Uterus (tissue), 4 donors: ENCODE measurements around the gene CDHR4. TPM values are rescaled to one million over a fixed set of nuclear protein-coding genes. Genes with fewer than 3 reads are reported as not detected.
A peak's percentile ranks its signal among the peaks of the same experiment; 100 is the strongest.
"Not testable (repeated sequence)": the region's sequence is repeated elsewhere in the genome, so short reads cannot be mapped to it uniquely, and the experiment has no call there.

Experiments
- DNase-seq, 2 donors: peaks; one replicate each; pipeline ENCODE4 v3.0.0-alpha.2; 2019 to 2020
- H3K27ac ChIP-seq, 2 donors: fragments of 200-600 bp; sonication (generic); 1 replicate in 1 of 2; 2 replicates in 1 of 2; pipeline ENCODE4 v1.5.1; 2016 to 2018
- H3K27me3 ChIP-seq, 2 donors: fragments of 200-600 bp; sonication (generic); one replicate each; pipeline ENCODE4 v1.5.1; 2018 to 2019; ENCODE audit warnings: control low read depth in 1 of 2
- H3K36me3 ChIP-seq, 2 donors: fragments of 200-600 bp; sonication (generic); one replicate each; pipeline ENCODE4 v1.5.1; 2019; ENCODE audit warnings: control low read depth in 1 of 2
- H3K4me1 ChIP-seq, 2 donors: fragments of 200-600 bp; sonication (generic); one replicate each; pipeline ENCODE4 v1.5.1; 2018 to 2019; ENCODE audit warnings: control low read depth in 1 of 2
- H3K4me3 ChIP-seq, 2 donors: fragments of 200-600 bp; sonication (generic); 1 replicate in 1 of 2; 2 replicates in 1 of 2; pipeline ENCODE4 v1.5.1; 2018 to 2019; ENCODE audit warnings: mild to moderate bottlenecking in 1 of 2
- H3K9me3 ChIP-seq, 2 donors: fragments of 200-600 bp; sonication (generic); one replicate each; pipeline ENCODE4 v1.5.1; 2019; ENCODE audit warnings: control low read depth in 1 of 2
- POLR2A ChIP-seq, 2 donors: fragments of 450-650 bp; IDR thresholded peaks; one replicate each; pipeline ENCODE4 v1.6.1; 2016; ENCODE audit warnings: antibody characterized with exemption in 2 of 2, mild to moderate bottlenecking in 1 of 2, moderate library complexity in 1 of 2
- intact Hi-C: fragments of 100-400 bp; cut with DNase I; formaldehyde crosslinking; loops from one replicate; pipeline ENCODE4 v1.15.1; 2023; ENCODE audit warnings: low total_unique reads
- total RNA-seq, 4 donors: library from RNA; depleted of rRNA in 3 of 4; stranded (reverse); fragments of >200 nt in 3 of 4; gene quantifications; one replicate each; pipeline versions ENCODE4 v1.1.0 to v1.2.4, GENCODE V29; 2014 to 2023
- TF ChIP-seq, protein P1 (sequence below), 4 experiments: fragments of 200-600 bp in 2 of 4; fragments of 450-650 bp in 2 of 4; sonication (generic) in 2 of 4; IDR thresholded peaks; one replicate each; pipeline ENCODE4 v1.5.1; 2016 to 2019; ENCODE audit warnings: antibody characterized with exemption in 4 of 4, mild to moderate bottlenecking in 2 of 4, moderate library complexity in 1 of 4
- donor health status: DM: yes; HTN: yes; CAD: no.

CDHR4 gene
- total RNA-seq, 4 donors from 2014 or later, result 0.41 to 1.6 TPM; not detected in 2

GRCh38 chr3:49759226-49759625 is 40.4 kb downstream of the CDHR4 start:
- Histone ChIP-seq H3K36me3 (no peaks in the 10 kb centered on the region), H3K4me1 (peaks cover 0 to 6% of the 10 kb centered on the region in 2 donors), H3K4me3 (no peak overlapping the region), H3K27ac (no peak overlapping the region), H3K27me3 (no peaks in the 10 kb centered on the region), H3K9me3 (no peaks in the 10 kb centered on the region)
- TF ChIP-seq POLR2A (IDR thresholded peaks at IDR 0.05), result no peak
- intact Hi-C loops, result no loop called here
- peak; percentile 24 for DNase-seq

DNA sequence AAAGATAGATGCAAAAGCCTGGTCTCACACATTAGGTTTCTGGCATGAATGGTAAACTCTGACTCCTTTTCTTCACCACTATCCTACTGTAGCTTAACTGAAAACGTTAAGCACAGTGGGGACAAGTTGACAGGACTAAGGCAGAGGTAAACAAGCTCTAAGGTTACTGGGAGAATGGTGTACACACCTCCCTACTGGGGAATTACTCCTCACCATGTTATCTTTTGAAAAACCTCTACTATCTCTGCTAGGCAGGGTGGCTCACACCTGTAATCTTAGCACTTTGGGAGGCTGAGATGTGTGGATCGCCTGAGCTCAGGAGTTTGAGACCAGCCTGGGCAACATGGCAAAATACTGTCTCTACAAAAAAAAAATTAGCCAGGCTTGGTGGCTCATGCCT is 42.5 kb downstream of the CDHR4 start:
- DNase-seq, result no peak
- no peaks in the 10 kb centered on the region for H3K27me3 ChIP-seq
- H3K27ac ChIP-seq, result no peak overlapping the region
- intact Hi-C loops, result no loop called here
- no peak overlapping the region for H3K4me3 ChIP-seq
- no peaks in the 10 kb centered on the region for H3K36me3 ChIP-seq
- H3K9me3 ChIP-seq, result no peaks in the 10 kb centered on the region
- TF ChIP-seq, protein P1, sequence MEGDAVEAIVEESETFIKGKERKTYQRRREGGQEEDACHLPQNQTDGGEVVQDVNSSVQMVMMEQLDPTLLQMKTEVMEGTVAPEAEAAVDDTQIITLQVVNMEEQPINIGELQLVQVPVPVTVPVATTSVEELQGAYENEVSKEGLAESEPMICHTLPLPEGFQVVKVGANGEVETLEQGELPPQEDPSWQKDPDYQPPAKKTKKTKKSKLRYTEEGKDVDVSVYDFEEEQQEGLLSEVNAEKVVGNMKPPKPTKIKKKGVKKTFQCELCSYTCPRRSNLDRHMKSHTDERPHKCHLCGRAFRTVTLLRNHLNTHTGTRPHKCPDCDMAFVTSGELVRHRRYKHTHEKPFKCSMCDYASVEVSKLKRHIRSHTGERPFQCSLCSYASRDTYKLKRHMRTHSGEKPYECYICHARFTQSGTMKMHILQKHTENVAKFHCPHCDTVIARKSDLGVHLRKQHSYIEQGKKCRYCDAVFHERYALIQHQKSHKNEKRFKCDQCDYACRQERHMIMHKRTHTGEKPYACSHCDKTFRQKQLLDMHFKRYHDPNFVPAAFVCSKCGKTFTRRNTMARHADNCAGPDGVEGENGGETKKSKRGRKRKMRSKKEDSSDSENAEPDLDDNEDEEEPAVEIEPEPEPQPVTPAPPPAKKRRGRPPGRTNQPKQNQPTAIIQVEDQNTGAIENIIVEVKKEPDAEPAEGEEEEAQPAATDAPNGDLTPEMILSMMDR (IDR thresholded peaks at IDR 0.05), result no peak
- no peak for TF ChIP-seq POLR2A (IDR thresholded peaks at IDR 0.05)
- peaks cover 0 to 6% of the 10 kb centered on the region in 2 donors for H3K4me1 ChIP-seq

- no peak for DNase-seq
- H3K4me1 ChIP-seq, result peaks cover 0 to 6% of the 10 kb centered on the region in 2 donors
- no peak overlapping the region for H3K4me3 ChIP-seq
- intact Hi-C loops, result no loop called here
- TF ChIP-seq, protein P1 (IDR thresholded peaks at IDR 0.05), result no peak
- no peak for TF ChIP-seq POLR2A (IDR thresholded peaks at IDR 0.05)
- no peak overlapping the region for H3K27ac ChIP-seq
- no peaks in the 10 kb centered on the region for H3K9me3 ChIP-seq
- H3K36me3 ChIP-seq, result no peaks in the 10 kb centered on the region
- H3K27me3 ChIP-seq, result no peaks in the 10 kb centered on the region
Measured at GRCh38 chr3:49756036-49756435, 43.6 kb downstream of the CDHR4 start.

DNA sequence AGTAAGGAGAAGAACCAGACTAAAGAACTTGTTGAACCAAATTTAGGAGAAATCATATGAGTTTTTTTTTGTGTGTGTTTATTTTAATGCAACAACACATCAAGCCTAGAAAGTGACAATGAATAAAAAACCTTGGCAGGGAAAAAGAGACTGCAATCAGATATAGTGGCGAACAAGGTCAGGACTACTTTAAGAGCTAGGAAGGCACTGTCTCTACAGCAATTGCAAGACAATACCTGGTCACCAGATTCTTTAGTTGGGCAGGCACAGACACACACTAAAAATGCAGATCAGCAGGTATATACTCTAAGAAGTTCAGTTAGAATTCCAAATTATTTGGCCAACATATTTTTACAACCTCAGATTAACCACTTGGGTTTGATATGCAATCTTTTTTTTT is 45.1 kb downstream of the CDHR4 start:
- Histone ChIP-seq H3K4me3 (no peak overlapping the region), H3K4me1 (peaks cover 0 to 6% of the 10 kb centered on the region in 2 donors), H3K36me3 (no peaks in the 10 kb centered on the region), H3K9me3 (no peaks in the 10 kb centered on the region), H3K27me3 (no peaks in the 10 kb centered on the region), H3K27ac (no peak overlapping the region)
- TF ChIP-seq, protein P1 (IDR thresholded peaks at IDR 0.05), result no peak
- no peak for TF ChIP-seq POLR2A (IDR thresholded peaks at IDR 0.05)
- intact Hi-C loops, result no loop called here
- DNase-seq, result no peak

- no peak overlapping the region for H3K4me3 ChIP-seq
- DNase-seq, result no peak
- TF ChIP-seq, protein P1 (IDR thresholded peaks at IDR 0.05), result no peak
- no peak for TF ChIP-seq POLR2A (IDR thresholded peaks at IDR 0.05)
- no peaks in the 10 kb centered on the region for H3K36me3 ChIP-seq
- H3K4me1 ChIP-seq, result peaks cover 0 to 9% of the 10 kb centered on the region in 2 donors
- no peak overlapping the region for H3K27ac ChIP-seq
- H3K9me3 ChIP-seq, result no peaks in the 10 kb centered on the region
- intact Hi-C loops, result no loop called here
- no peaks in the 10 kb centered on the region for H3K27me3 ChIP-seq
Measured at GRCh38 chr3:49751501-49751900, 48.2 kb downstream of the CDHR4 start.

- DNase-seq, result no peak
- intact Hi-C loops, result no loop called here
- Histone ChIP-seq H3K27ac (no peak overlapping the region), H3K27me3 (no peaks in the 10 kb centered on the region), H3K36me3 (no peaks in the 10 kb centered on the region), H3K9me3 (no peaks in the 10 kb centered on the region), H3K4me1 (peaks cover 0 to 3% of the 10 kb centered on the region in 2 donors), H3K4me3 (no peak overlapping the region)
- TF ChIP-seq, protein P1 (IDR thresholded peaks at IDR 0.05), result no peak
- TF ChIP-seq POLR2A (IDR thresholded peaks at IDR 0.05), result no peak
Measured at GRCh38 chr3:49750056-49750455, 49.6 kb downstream of the CDHR4 start.

DNA sequence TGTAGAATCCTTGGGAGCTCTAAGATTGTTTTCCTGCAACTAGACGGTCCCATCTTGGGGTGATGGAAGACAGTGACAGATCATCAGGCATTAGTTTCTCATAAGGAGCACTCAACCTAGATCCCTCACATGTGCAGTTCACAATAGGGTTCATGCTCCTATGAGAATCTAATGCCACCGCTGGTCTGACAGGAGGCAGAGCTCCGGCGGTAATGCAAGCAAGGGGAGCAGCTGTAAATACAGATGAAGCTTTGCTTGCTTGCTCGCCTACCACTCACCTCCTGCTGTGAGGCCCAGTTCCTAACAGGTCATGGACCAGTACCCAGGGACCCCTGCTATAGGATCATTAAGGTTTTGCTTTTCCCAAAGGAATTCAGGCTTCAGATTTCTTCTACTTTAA is 50.8 kb downstream of the CDHR4 start:
- H3K4me3 ChIP-seq, H3K27me3 ChIP-seq, H3K27ac ChIP-seq, H3K9me3 ChIP-seq, intact Hi-C loops, H3K36me3 ChIP-seq, H3K4me1 ChIP-seq, DNase-seq: not testable (repeated sequence)
